HG03378 (cell line): ENCODE data around the gene LRSAM1.

ENCODE experiments used
- ATAC-seq: cut with Tn5 transposase; IDR thresholded peaks from one replicate; pipeline ENCODE4 v1.9.1; 2021; ENCODE audit warnings: mild to moderate bottlenecking, moderate library complexity; ENCODE audit not compliant: unreplicated experiment

LRSAM1 gene

GRCh38 chr9:127495884-127496555 is 44.7 kb downstream of the LRSAM1 start:
- no peak for ATAC-seq

- no peak for ATAC-seq
Measured at GRCh38 chr9:127496974-127497373, 45.7 kb downstream of the LRSAM1 start.

- no peak for ATAC-seq
Measured at GRCh38 chr9:127497656-127498290, 46.5 kb downstream of the LRSAM1 start.

GRCh38 chr9:127498298-127498697 is 47.0 kb downstream of the LRSAM1 start:
- ATAC-seq = no peak

- no peak for ATAC-seq
Measured at GRCh38 chr9:127500399-127500798, 49.1 kb downstream of the LRSAM1 start.

- ATAC-seq = no peak
Measured at GRCh38 chr9:127500862-127501261, 49.6 kb downstream of the LRSAM1 start.

- no peak for ATAC-seq
Measured at GRCh38 chr9:127501821-127502343, 50.6 kb downstream of the LRSAM1 start.

GRCh38 chr9:127502706-127503378 is 51.5 kb downstream of the LRSAM1 start:
- no peak for ATAC-seq

- ATAC-seq = no peak
Measured at GRCh38 chr9:127503379-127503921, 52.1 kb downstream of the LRSAM1 start.

- no peak for ATAC-seq
Measured at GRCh38 chr9:127503947-127504886, 52.9 kb downstream of the LRSAM1 start.

GRCh38 chr9:127504887-127505251 is 53.6 kb downstream of the LRSAM1 start:
- ATAC-seq = no peak

- no peak for ATAC-seq
Measured at GRCh38 chr9:127505396-127506116, 54.2 kb downstream of the LRSAM1 start.

- no peak for ATAC-seq
Measured at GRCh38 chr9:127506117-127506813, 55.0 kb downstream of the LRSAM1 start.

- ATAC-seq = no peak
Measured at GRCh38 chr9:127506814-127507750, 55.8 kb downstream of the LRSAM1 start.

GRCh38 chr9:127507751-127508648 is 56.7 kb downstream of the LRSAM1 start:
- ATAC-seq = no peak

- no peak for ATAC-seq
Measured at GRCh38 chr9:127508901-127509260, 57.6 kb downstream of the LRSAM1 start.

GRCh38 chr9:127509261-127509954 is 58.1 kb downstream of the LRSAM1 start:
- no peak for ATAC-seq
